HG03108 (cell line): ENCODE measurements around the gene TCF19.

Experiments
- ATAC-seq: cut with Tn5 transposase; IDR thresholded peaks from one replicate; pipeline ENCODE4 v1.9.1; 2021; ENCODE audit warnings: moderate library complexity; ENCODE audit not compliant: unreplicated experiment

The TCF19 gene

GRCh38 chr6:31126396-31127175, 31.8 kb upstream of the TCF19 start:
- no peak for ATAC-seq

GRCh38 chr6:31128093-31128676, 30.2 kb upstream of the TCF19 start:
- ATAC-seq = no peak

GRCh38 chr6:31129130-31129529, 29.3 kb upstream of the TCF19 start:
- no peak for ATAC-seq

- ATAC-seq = no peak
Measured at GRCh38 chr6:31130751-31131150, 27.6 kb upstream of the TCF19 start.

GRCh38 chr6:31131595-31131994, 26.8 kb upstream of the TCF19 start:
- no peak for ATAC-seq

- no peak for ATAC-seq
Measured at GRCh38 chr6:31132806-31133205, 25.6 kb upstream of the TCF19 start.

- ATAC-seq = no peak
Measured at GRCh38 chr6:31135710-31136109, 22.7 kb upstream of the TCF19 start.

- no peak for ATAC-seq
Measured at GRCh38 chr6:31138982-31139381, 19.4 kb upstream of the TCF19 start, which contains the start of gene PSORS1C2. Gene PSORS1C2 (minus strand): TSS chr6:31139066. CDS start chr6:31139026, 40 bp downstream.

GRCh38 chr6:31139599-31139998, 18.8 kb upstream of the TCF19 start:
- ATAC-seq = no peak

- ATAC-seq = no peak
Measured at GRCh38 chr6:31140643-31141042, 17.7 kb upstream of the TCF19 start.

GRCh38 chr6:31142361-31142761, 16.0 kb upstream of the TCF19 start:
- ATAC-seq = no peak

- no peak for ATAC-seq
Measured at GRCh38 chr6:31143148-31143547, 15.2 kb upstream of the TCF19 start.

GRCh38 chr6:31144296-31144969, 14.0 kb upstream of the TCF19 start:
- ATAC-seq = no peak

GRCh38 chr6:31144970-31145340, 13.4 kb upstream of the TCF19 start:
- no peak for ATAC-seq

GRCh38 chr6:31145386-31145785, 13.0 kb upstream of the TCF19 start:
- ATAC-seq = no peak

- no peak for ATAC-seq
Measured at GRCh38 chr6:31149827-31150447, 8.5 kb upstream of the TCF19 start.

- no peak for ATAC-seq
Measured at GRCh38 chr6:31152781-31153180, 5.6 kb upstream of the TCF19 start.

- no peak for ATAC-seq
Measured at GRCh38 chr6:31154436-31154835, 4.0 kb upstream of the TCF19 start.

- ATAC-seq = no peak
Measured at GRCh38 chr6:31156641-31157040, 1.7 kb upstream of the TCF19 start.

GRCh38 chr6:31157513-31158139, 763 bp upstream of the TCF19 start, which contains the start of gene CCHCR1:
Gene CCHCR1 (minus strand): TSS chr6:31157802. CDS start chr6:31157600, 202 bp downstream.
- no peak for ATAC-seq
